ENCODE results near the gene VPS33A.

GRCh38 chr12:122266230-122266901, at the start of gene VPS33A:
- TF ChIP-seq CTCF (IDR thresholded peaks at IDR 0.05) (no peak), POLR2AphosphoS5 (IDR thresholded peaks at IDR 0.05; ENCODE audit: low read depth, low read length) (peak; percentile 89), TCF7L2 (IDR thresholded peaks at IDR 0.05; ENCODE audit: low read depth, low read length) (no peak), SIN3A (IDR thresholded peaks at IDR 0.05; ENCODE audit: borderline replicate concordance, insufficient read depth, low read depth, low read length) (peak; percentile 99)

Data from Panc1 (cell line).